ENCODE data around the gene ITPRIP. TPM values are rescaled to one million over a fixed set of nuclear protein-coding genes. Genes with fewer than 3 reads are reported as not detected.

Gene ITPRIP
- total and polyA plus RNA-seq, 4 donors: 3.5 to 7.9 (median 6.0) TPM

GRCh38 chr10:104328896-104329710 lies 9.2 kb downstream of the ITPRIP start:
- Histone ChIP-seq H3K9ac (ENCODE audit: low read depth in 1 of 2, low read length in 2 of 2) (no peak overlapping the region), H3K27me3 (ENCODE audit: control insufficient read depth in 4 of 4, insufficient read depth in 4 of 4, low read length in 3 of 4) (no peaks in the 10 kb centered on the region), H3K9me3 (ENCODE audit: control insufficient read depth in 4 of 4, low read length in 3 of 4) (no peaks in the 10 kb centered on the region), H3K27ac (ENCODE audit: low read depth in 1 of 2, low read length in 2 of 2) (peak overlapping the region; percentile 23 to 69), H3K4me1 (ENCODE audit: control insufficient read depth in 4 of 4, insufficient read depth in 4 of 4, low read length in 3 of 4) (peaks cover 0 to 27% (median 13%) of the 10 kb centered on the region in 4 donors), H3K36me3 (ENCODE audit: control insufficient read depth in 4 of 4, insufficient read depth in 3 of 4, low read depth in 1 of 4, low read length in 3 of 4) (no peaks in the 10 kb centered on the region), H3K4me3 (ENCODE audit: low read depth in 1 of 3, low read length in 3 of 3) (no peak overlapping the region)
- 76% methylated on average over 15 of the region's 15 CpGs for WGBS
- TF ChIP-seq MAX (IDR thresholded peaks at IDR 0.05) (no peak), RXRA (IDR thresholded peaks at IDR 0.05) (no peak), JUND (IDR thresholded peaks at IDR 0.05) (no peak), EGR1 (IDR thresholded peaks at IDR 0.05; ENCODE audit: low read depth in 2 of 2) (no peak), FOXA2 (IDR thresholded peaks at IDR 0.05) (no peak)
- TF ChIP-seq, protein P1, sequence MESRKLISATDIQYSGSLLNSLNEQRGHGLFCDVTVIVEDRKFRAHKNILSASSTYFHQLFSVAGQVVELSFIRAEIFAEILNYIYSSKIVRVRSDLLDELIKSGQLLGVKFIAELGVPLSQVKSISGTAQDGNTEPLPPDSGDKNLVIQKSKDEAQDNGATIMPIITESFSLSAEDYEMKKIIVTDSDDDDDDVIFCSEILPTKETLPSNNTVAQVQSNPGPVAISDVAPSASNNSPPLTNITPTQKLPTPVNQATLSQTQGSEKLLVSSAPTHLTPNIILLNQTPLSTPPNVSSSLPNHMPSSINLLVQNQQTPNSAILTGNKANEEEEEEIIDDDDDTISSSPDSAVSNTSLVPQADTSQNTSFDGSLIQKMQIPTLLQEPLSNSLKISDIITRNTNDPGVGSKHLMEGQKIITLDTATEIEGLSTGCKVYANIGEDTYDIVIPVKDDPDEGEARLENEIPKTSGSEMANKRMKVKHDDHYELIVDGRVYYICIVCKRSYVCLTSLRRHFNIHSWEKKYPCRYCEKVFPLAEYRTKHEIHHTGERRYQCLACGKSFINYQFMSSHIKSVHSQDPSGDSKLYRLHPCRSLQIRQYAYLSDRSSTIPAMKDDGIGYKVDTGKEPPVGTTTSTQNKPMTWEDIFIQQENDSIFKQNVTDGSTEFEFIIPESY (IDR thresholded peaks at IDR 0.05): no peak
- TF ChIP-seq, protein P2, sequence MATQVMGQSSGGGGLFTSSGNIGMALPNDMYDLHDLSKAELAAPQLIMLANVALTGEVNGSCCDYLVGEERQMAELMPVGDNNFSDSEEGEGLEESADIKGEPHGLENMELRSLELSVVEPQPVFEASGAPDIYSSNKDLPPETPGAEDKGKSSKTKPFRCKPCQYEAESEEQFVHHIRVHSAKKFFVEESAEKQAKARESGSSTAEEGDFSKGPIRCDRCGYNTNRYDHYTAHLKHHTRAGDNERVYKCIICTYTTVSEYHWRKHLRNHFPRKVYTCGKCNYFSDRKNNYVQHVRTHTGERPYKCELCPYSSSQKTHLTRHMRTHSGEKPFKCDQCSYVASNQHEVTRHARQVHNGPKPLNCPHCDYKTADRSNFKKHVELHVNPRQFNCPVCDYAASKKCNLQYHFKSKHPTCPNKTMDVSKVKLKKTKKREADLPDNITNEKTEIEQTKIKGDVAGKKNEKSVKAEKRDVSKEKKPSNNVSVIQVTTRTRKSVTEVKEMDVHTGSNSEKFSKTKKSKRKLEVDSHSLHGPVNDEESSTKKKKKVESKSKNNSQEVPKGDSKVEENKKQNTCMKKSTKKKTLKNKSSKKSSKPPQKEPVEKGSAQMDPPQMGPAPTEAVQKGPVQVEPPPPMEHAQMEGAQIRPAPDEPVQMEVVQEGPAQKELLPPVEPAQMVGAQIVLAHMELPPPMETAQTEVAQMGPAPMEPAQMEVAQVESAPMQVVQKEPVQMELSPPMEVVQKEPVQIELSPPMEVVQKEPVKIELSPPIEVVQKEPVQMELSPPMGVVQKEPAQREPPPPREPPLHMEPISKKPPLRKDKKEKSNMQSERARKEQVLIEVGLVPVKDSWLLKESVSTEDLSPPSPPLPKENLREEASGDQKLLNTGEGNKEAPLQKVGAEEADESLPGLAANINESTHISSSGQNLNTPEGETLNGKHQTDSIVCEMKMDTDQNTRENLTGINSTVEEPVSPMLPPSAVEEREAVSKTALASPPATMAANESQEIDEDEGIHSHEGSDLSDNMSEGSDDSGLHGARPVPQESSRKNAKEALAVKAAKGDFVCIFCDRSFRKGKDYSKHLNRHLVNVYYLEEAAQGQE (IDR thresholded peaks at IDR 0.05): no peak
- DNase-seq (ENCODE audit: low spot score): no peak

DNA sequence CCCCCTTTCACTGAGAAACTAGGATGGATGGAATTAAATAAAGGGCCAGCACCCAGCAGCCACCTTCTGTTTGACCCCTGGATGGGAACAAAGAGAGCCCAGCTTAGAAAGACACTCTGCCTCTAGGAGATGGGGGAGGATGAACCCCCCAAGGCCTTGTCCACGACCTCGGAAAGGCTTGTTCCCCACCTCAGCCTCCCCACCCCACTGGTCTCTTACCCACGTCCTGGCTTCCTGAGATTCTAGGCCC lies 9.7 kb downstream of the ITPRIP start:
- H3K9me3 ChIP-seq (ENCODE audit: control insufficient read depth in 4 of 4, low read length in 3 of 4): no peaks in the 10 kb centered on the region
- H3K4me1 ChIP-seq (ENCODE audit: control insufficient read depth in 4 of 4, insufficient read depth in 4 of 4, low read length in 3 of 4): peaks cover 2 to 26% (median 13%) of the 10 kb centered on the region in 4 donors
- peak overlapping the region; percentile 23 to 69 for H3K27ac ChIP-seq (ENCODE audit: low read depth in 1 of 2, low read length in 2 of 2)
- H3K27me3 ChIP-seq (ENCODE audit: control insufficient read depth in 4 of 4, insufficient read depth in 4 of 4, low read length in 3 of 4): no peaks in the 10 kb centered on the region
- no peak for DNase-seq (ENCODE audit: low spot score)
- TF ChIP-seq HNF4A (conservative IDR thresholded peaks at IDR 0.05) (no peak), RAD21 (IDR thresholded peaks at IDR 0.05) (no peak), NR2F2 (IDR thresholded peaks at IDR 0.05) (no peak), YY1 (IDR thresholded peaks at IDR 0.05) (no peak)
- TF ChIP-seq, protein P3, sequence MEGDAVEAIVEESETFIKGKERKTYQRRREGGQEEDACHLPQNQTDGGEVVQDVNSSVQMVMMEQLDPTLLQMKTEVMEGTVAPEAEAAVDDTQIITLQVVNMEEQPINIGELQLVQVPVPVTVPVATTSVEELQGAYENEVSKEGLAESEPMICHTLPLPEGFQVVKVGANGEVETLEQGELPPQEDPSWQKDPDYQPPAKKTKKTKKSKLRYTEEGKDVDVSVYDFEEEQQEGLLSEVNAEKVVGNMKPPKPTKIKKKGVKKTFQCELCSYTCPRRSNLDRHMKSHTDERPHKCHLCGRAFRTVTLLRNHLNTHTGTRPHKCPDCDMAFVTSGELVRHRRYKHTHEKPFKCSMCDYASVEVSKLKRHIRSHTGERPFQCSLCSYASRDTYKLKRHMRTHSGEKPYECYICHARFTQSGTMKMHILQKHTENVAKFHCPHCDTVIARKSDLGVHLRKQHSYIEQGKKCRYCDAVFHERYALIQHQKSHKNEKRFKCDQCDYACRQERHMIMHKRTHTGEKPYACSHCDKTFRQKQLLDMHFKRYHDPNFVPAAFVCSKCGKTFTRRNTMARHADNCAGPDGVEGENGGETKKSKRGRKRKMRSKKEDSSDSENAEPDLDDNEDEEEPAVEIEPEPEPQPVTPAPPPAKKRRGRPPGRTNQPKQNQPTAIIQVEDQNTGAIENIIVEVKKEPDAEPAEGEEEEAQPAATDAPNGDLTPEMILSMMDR (IDR thresholded peaks at IDR 0.05; ENCODE audit: low read depth, low read length, missing input control): no peak
- TF ChIP-seq, protein P2 (IDR thresholded peaks at IDR 0.05): no peak
- 63% methylated on average over 3 of the region's 3 CpGs for WGBS
- no peak overlapping the region for H3K4me3 ChIP-seq (ENCODE audit: low read depth in 1 of 3, low read length in 3 of 3)
- no peak overlapping the region for H3K9ac ChIP-seq (ENCODE audit: low read depth in 1 of 2, low read length in 2 of 2)
- H3K36me3 ChIP-seq (ENCODE audit: control insufficient read depth in 4 of 4, insufficient read depth in 3 of 4, low read depth in 1 of 4, low read length in 3 of 4): no peaks in the 10 kb centered on the region
